GM23338 (cell line): ENCODE results near the gene SOX9. TPM values are rescaled to one million over a fixed set of nuclear protein-coding genes. Genes with fewer than 3 reads are reported as not detected.

Experiments
- ATAC-seq: fragments of 200-7000 bp; cut with Tn5 transposase; 3 replicates; pipeline ENCODE4 v1.9.1; 2020
- DNase-seq: peaks from one replicate; pipeline ENCODE4 v3.0.0-alpha.2; 2015; ENCODE audit warnings: low spot score
- H2AFZ ChIP-seq: fragments of 200-600 bp; sonication (generic); 2 replicates; pipeline ENCODE4 v1.8.0; 2016; ENCODE audit warnings: antibody characterized with exemption, mild to moderate bottlenecking, moderate library complexity
- H3F3A ChIP-seq: fragments of 200-600 bp; sonication (generic); replicated peaks from 2 replicates; pipeline ENCODE4 v1.8.0; 2017; ENCODE audit warnings: antibody characterized with exemption, mixed run types, low read depth
- H3K27ac ChIP-seq: fragments of 200-600 bp; sonication (generic); 2 replicates; pipeline ENCODE4 v1.6.1; 2016; ENCODE audit warnings: low read depth
- H3K27me3 ChIP-seq: fragments of 200-600 bp; sonication (generic); 2 replicates; pipeline ENCODE4 v1.8.0; 2016; ENCODE audit warnings: mild to moderate bottlenecking, mixed run types, moderate library complexity; ENCODE audit not compliant: insufficient read depth
- H3K36me3 ChIP-seq: fragments of 200-600 bp; sonication (generic); 2 replicates; pipeline ENCODE4 v1.8.0; 2016; ENCODE audit warnings: mild to moderate bottlenecking; ENCODE audit not compliant: insufficient read depth
- H3K4me1 ChIP-seq: fragments of 200-600 bp; sonication (generic); 2 replicates; pipeline ENCODE4 v1.8.0; 2016; ENCODE audit warnings: mild to moderate bottlenecking, moderate library complexity; ENCODE audit not compliant: insufficient read depth
- H3K4me2 ChIP-seq: fragments of 200-600 bp; sonication (generic); 2 replicates; pipeline ENCODE4 v1.7.1; 2017; ENCODE audit warnings: mixed run types
- H3K4me3 ChIP-seq: fragments of 200-600 bp; sonication (generic); 2 replicates; pipeline ENCODE4 v1.6.1; 2016; ENCODE audit warnings: mixed run types
- H3K79me2 ChIP-seq: fragments of 200-600 bp; sonication (generic); replicated peaks from 2 replicates; pipeline ENCODE4 v1.8.0; 2017; ENCODE audit warnings: mild to moderate bottlenecking; ENCODE audit not compliant: insufficient read depth
- H3K9me2 ChIP-seq: fragments of 200-600 bp; sonication (generic); 2 replicates; pipeline ENCODE4 v1.8.0; 2017; ENCODE audit not compliant: insufficient read depth
- H4K20me1 ChIP-seq: fragments of 200-600 bp; sonication (generic); replicated peaks from 2 replicates; pipeline ENCODE4 v1.8.0; 2017; ENCODE audit warnings: mild to moderate bottlenecking; ENCODE audit not compliant: insufficient read depth
- H3K27ac Mint-ChIP-seq: 2 replicates; pipeline ENCODE4 v1.8.0; 2020; ENCODE audit warnings: inconsistent platforms, mild to moderate bottlenecking, moderate library complexity, mixed read lengths
- H3K27me3 Mint-ChIP-seq: 3 replicates; pipeline ENCODE4 v1.8.0; 2022; ENCODE audit warnings: low read depth, mild to moderate bottlenecking, moderate library complexity, mixed read lengths, inconsistent platforms; ENCODE audit not compliant: insufficient read depth, poor library complexity
- H3K36me3 Mint-ChIP-seq: 3 replicates; pipeline ENCODE4 v1.8.0; 2021; ENCODE audit warnings: low read depth, mild to moderate bottlenecking, inconsistent platforms, moderate library complexity, mixed read lengths
- H3K4me1 Mint-ChIP-seq: 3 replicates; pipeline ENCODE4 v1.8.0; 2020; ENCODE audit warnings: mild to moderate bottlenecking, inconsistent platforms, mixed read lengths
- H3K4me3 Mint-ChIP-seq: 3 replicates; pipeline ENCODE4 v1.8.0; 2021; ENCODE audit warnings: moderate library complexity, mild to moderate bottlenecking, inconsistent platforms, mixed read lengths
- H3K9me3 Mint-ChIP-seq: 3 replicates; pipeline ENCODE4 v1.8.0; 2020; ENCODE audit warnings: moderate library complexity, mild to moderate bottlenecking, inconsistent platforms, mixed read lengths
- CREB1 ChIP-seq: fragments of 250-450 bp; sonication (Bioruptor Pico); IDR thresholded peaks from 2 replicates; pipeline ENCODE4 v1.5.0; 2020; ENCODE audit warnings: low read depth, mild to moderate bottlenecking, moderate library complexity
- CTCF ChIP-seq, 2 experiments: fragments of 200-600 bp in 1 of 2; sonication (generic) in 1 of 2; conservative IDR thresholded peaks; 2 replicates each; pipeline versions ENCODE4 v1.5.1 to v1.6.1; 2016 to 2017; ENCODE audit warnings: antibody characterized with exemption in 2 of 2, low read depth in 2 of 2, mild to moderate bottlenecking in 2 of 2, moderate library complexity in 1 of 2
- EZH2phosphoT487 ChIP-seq: fragments of 200-600 bp; sonication (generic); IDR thresholded peaks from one replicate; pipeline ENCODE4 v1.8.1; 2018; ENCODE audit warnings: antibody characterized with exemption; ENCODE audit not compliant: unreplicated experiment
- JUNB ChIP-seq: IDR thresholded peaks from one replicate; pipeline ENCODE4 v1.6.1; 2016; ENCODE audit warnings: antibody characterized with exemption; ENCODE audit not compliant: unreplicated experiment
- NANOG ChIP-seq: IDR thresholded peaks from 2 replicates; pipeline ENCODE4 v1.6.1; 2016; ENCODE audit warnings: antibody characterized with exemption, borderline replicate concordance
- POLR2AphosphoS5 ChIP-seq: IDR thresholded peaks from 2 replicates; pipeline ENCODE4 v1.6.1; 2016; ENCODE audit warnings: antibody characterized with exemption, low read depth
- REST ChIP-seq: IDR thresholded peaks from one replicate; pipeline ENCODE4 v1.6.1; 2018; ENCODE audit warnings: antibody characterized with exemption; ENCODE audit not compliant: unreplicated experiment
- STAT1 ChIP-seq: IDR thresholded peaks from one replicate; pipeline ENCODE4 v1.6.1; 2016; ENCODE audit warnings: antibody characterized with exemption; ENCODE audit not compliant: unreplicated experiment
- ZNF114 ChIP-seq: fragments of 250-450 bp; sonication (Bioruptor Pico); IDR thresholded peaks from 2 replicates; pipeline ENCODE4 v1.5.0; 2020; ENCODE audit warnings: mild to moderate bottlenecking, moderate library complexity
- ZNF331 ChIP-seq: fragments of 250-450 bp; sonication (Bioruptor Pico); IDR thresholded peaks from 2 replicates; pipeline ENCODE4 v1.5.0; 2020; ENCODE audit warnings: low read depth, mild to moderate bottlenecking, moderate library complexity
- polyA plus RNA-seq: library from polyadenylated mRNA; unstranded; fragments of >200 nt; fragmentation: Nextera tagmentation; extraction: Ambion mirVana; gene quantifications from 2 replicates; pipeline ENCODE4 v1.2.1, GENCODE V29; 2016
- total RNA-seq: library from RNA; depleted of rRNA; stranded (reverse); fragments of >200 nt; shearing (Covaris generic); gene quantifications from 2 replicates; pipeline ENCODE4 v1.2.3, GENCODE V29; 2014

SOX9 gene
- total and polyA plus RNA-seq, 2 experiments from 2014 or later = 4.4 TPM

- TF ChIP-seq CTCF (conservative IDR thresholded peaks at IDR 0.05; ENCODE audit: low read depth in 2 of 2) (no peak), ZNF331 (CRISPR knock-in tag) (no peak), ZNF114 (CRISPR knock-in tag) (no peak)
Measured at GRCh38 chr17:72142614-72143013, 21.8 kb downstream of the SOX9 start (continued).

- no peak for ATAC-seq
- H3K9me3 Mint-ChIP-seq = no peaks in the 10 kb centered on the region; the same call in 2 of the 3 replicates
Measured at GRCh38 chr17:72143245-72143644, 22.4 kb downstream of the SOX9 start.

GRCh38 chr17:72144101-72144500 lies 23.3 kb downstream of the SOX9 start:
- Mint-ChIP-seq H3K4me1 (peaks cover 15% of the 10 kb centered on the region), H3K27me3 (peaks cover 14% of the 10 kb centered on the region), H3K4me3 (no peak overlapping the region), H3K36me3 (peaks cover 2% of the 10 kb centered on the region; the same call in 2 of the 3 replicates), H3K9me3 (no peaks in the 10 kb centered on the region; the same call in 1 of the 3 replicates), H3K27ac (no peak overlapping the region)
- no peak overlapping the region for H3K4me3 ChIP-seq
- DNase-seq (no peak), ATAC-seq (no peak)
- H3K27ac ChIP-seq = no peak overlapping the region
- no peaks in the 10 kb centered on the region for H3K79me2 ChIP-seq
- no peak overlapping the region for H3K4me2 ChIP-seq
- H4K20me1 ChIP-seq = no peaks in the 10 kb centered on the region
- H3K27me3 ChIP-seq = no peaks in the 10 kb centered on the region
- peaks cover 16% of the 10 kb centered on the region for H3K9me2 ChIP-seq
- H2AFZ ChIP-seq = no peak overlapping the region
- no peaks in the 10 kb centered on the region for H3K36me3 ChIP-seq
- H3K4me1 ChIP-seq = 0 out of 2 replicates have a peak, but pooled peaks cover 9% of the 10 kb centered on the region
- H3F3A ChIP-seq = no peaks in the 10 kb centered on the region
- TF ChIP-seq JUNB (no peak), ZNF331 (CRISPR knock-in tag) (no peak), CREB1 (no peak), ZNF114 (CRISPR knock-in tag) (no peak), POLR2AphosphoS5 (no peak), STAT1 (no peak), NANOG (no peak), EZH2phosphoT487 (no peak), CTCF (conservative IDR thresholded peaks at IDR 0.05; ENCODE audit: low read depth in 2 of 2) (no peak), REST (no peak)

More at GRCh38 chr17:72143245-72143644, 22.4 kb downstream of the SOX9 start:
- no peaks in the 10 kb centered on the region for H3K36me3 ChIP-seq
- no peak overlapping the region for H2AFZ ChIP-seq
- TF ChIP-seq ZNF331 (CRISPR knock-in tag) (no peak), NANOG (no peak), ZNF114 (CRISPR knock-in tag) (no peak)
- no peaks in the 10 kb centered on the region for H3K27me3 ChIP-seq
- H3K4me3 ChIP-seq = no peak overlapping the region
- Mint-ChIP-seq H3K36me3 (no peaks in the 10 kb centered on the region; the same call in 2 of the 3 replicates), H3K27ac (no peak overlapping the region), H3K27me3 (peaks cover 14% of the 10 kb centered on the region), H3K4me3 (no peak overlapping the region), H3K4me1 (peaks cover 18% of the 10 kb centered on the region)
- no peaks in the 10 kb centered on the region for H3F3A ChIP-seq
- DNase-seq = no peak
- H3K4me2 ChIP-seq = no peak overlapping the region
- H3K79me2 ChIP-seq = no peaks in the 10 kb centered on the region
- H4K20me1 ChIP-seq = no peaks in the 10 kb centered on the region
- 0 out of 2 replicates have a peak, but pooled peaks cover 9% of the 10 kb centered on the region for H3K4me1 ChIP-seq
- H3K27ac ChIP-seq = no peak overlapping the region
- H3K9me2 ChIP-seq = peaks cover 16% of the 10 kb centered on the region
